ENCODE results near the gene SCD. TPM values are rescaled to one million over a fixed set of nuclear protein-coding genes. Genes with fewer than 3 reads are reported as not detected.
A peak's percentile ranks its signal among the peaks of the same experiment; 100 is the strongest.
"Not testable (repeated sequence)": the region's sequence is repeated elsewhere in the genome, so short reads cannot be mapped to it uniquely, and the experiment has no call there.

Gene SCD
- total RNA-seq, 2 experiments from 2014 or later: 231 to 232 TPM

- no peak overlapping the region for H3K4me3 Mint-ChIP-seq
- H3K27me3 Mint-ChIP-seq: no peaks in the 10 kb centered on the region
- no peaks in the 10 kb centered on the region for H3K9me3 Mint-ChIP-seq
- no peak overlapping the region for H3K27ac Mint-ChIP-seq
- DNase-seq: no peak
- peaks cover 45% of the 10 kb centered on the region for H3K36me3 Mint-ChIP-seq
- H3K4me1 Mint-ChIP-seq: peaks cover 19% of the 10 kb centered on the region
Measured at GRCh38 chr10:100364735-100365391, 17.8 kb downstream of the SCD start.

- no peak for DNase-seq
- H3K27ac Mint-ChIP-seq: no peak overlapping the region
- H3K36me3 Mint-ChIP-seq: peaks cover 13% of the 10 kb centered on the region
- H3K4me3 Mint-ChIP-seq: no peak overlapping the region
- peaks cover 27% of the 10 kb centered on the region for H3K4me1 Mint-ChIP-seq
- no peaks in the 10 kb centered on the region for H3K9me3 Mint-ChIP-seq
- H3K27me3 Mint-ChIP-seq: no peaks in the 10 kb centered on the region
Measured at GRCh38 chr10:100368721-100369120, 21.7 kb downstream of the SCD start.

- DNase-seq: peak; percentile 76
- Mint-ChIP-seq H3K9me3 (no peaks in the 10 kb centered on the region), H3K27ac (no peak overlapping the region), H3K4me3 (peak overlapping the region; percentile 62), H3K4me1 (peaks cover 25% of the 10 kb centered on the region), H3K27me3 (no peaks in the 10 kb centered on the region), H3K36me3 (peaks cover 3% of the 10 kb centered on the region)
Measured at GRCh38 chr10:100370714-100371481, 23.9 kb downstream of the SCD start.

GRCh38 chr10:100371482-100372027 lies 24.5 kb downstream of the SCD start:
- no peaks in the 10 kb centered on the region for H3K27me3 Mint-ChIP-seq
- peaks cover 28% of the 10 kb centered on the region for H3K4me1 Mint-ChIP-seq
- peaks cover 3% of the 10 kb centered on the region for H3K36me3 Mint-ChIP-seq
- H3K27ac Mint-ChIP-seq: no peak overlapping the region
- H3K4me3 Mint-ChIP-seq: peak overlapping the region; percentile 62
- no peaks in the 10 kb centered on the region for H3K9me3 Mint-ChIP-seq
- DNase-seq: no peak

- H3K9me3 Mint-ChIP-seq: no peaks in the 10 kb centered on the region
- peaks cover 35% of the 10 kb centered on the region for H3K4me1 Mint-ChIP-seq
- no peak for DNase-seq
- no peak overlapping the region for H3K4me3 Mint-ChIP-seq
- H3K36me3 Mint-ChIP-seq: peaks cover 2% of the 10 kb centered on the region
- no peak overlapping the region for H3K27ac Mint-ChIP-seq
- H3K27me3 Mint-ChIP-seq: no peaks in the 10 kb centered on the region
Measured at GRCh38 chr10:100372415-100373297, 25.6 kb downstream of the SCD start.

GRCh38 chr10:100373298-100374199 lies 26.5 kb downstream of the SCD start:
- no peaks in the 10 kb centered on the region for H3K27me3 Mint-ChIP-seq
- H3K4me1 Mint-ChIP-seq: peaks cover 37% of the 10 kb centered on the region
- H3K36me3 Mint-ChIP-seq: peaks cover 2% of the 10 kb centered on the region
- H3K9me3 Mint-ChIP-seq: no peaks in the 10 kb centered on the region
- no peak overlapping the region for H3K4me3 Mint-ChIP-seq
- H3K27ac Mint-ChIP-seq: no peak overlapping the region
- peak; percentile 95 for DNase-seq

- no peak overlapping the region for H3K4me3 Mint-ChIP-seq
- no peaks in the 10 kb centered on the region for H3K27me3 Mint-ChIP-seq
- H3K9me3 Mint-ChIP-seq: no peaks in the 10 kb centered on the region
- DNase-seq: no peak
- H3K4me1 Mint-ChIP-seq: peaks cover 37% of the 10 kb centered on the region
- H3K36me3 Mint-ChIP-seq: peaks cover 2% of the 10 kb centered on the region
- no peak overlapping the region for H3K27ac Mint-ChIP-seq
Measured at GRCh38 chr10:100374200-100374655, 27.2 kb downstream of the SCD start.

- H3K4me1 Mint-ChIP-seq: peaks cover 34% of the 10 kb centered on the region
- H3K27me3 Mint-ChIP-seq, DNase-seq, H3K27ac Mint-ChIP-seq, H3K9me3 Mint-ChIP-seq, H3K36me3 Mint-ChIP-seq, H3K4me3 Mint-ChIP-seq: not testable (repeated sequence)
Measured at GRCh38 chr10:100374677-100375353, 27.8 kb downstream of the SCD start.

GRCh38 chr10:100376656-100377055 lies 29.6 kb downstream of the SCD start:
- H3K36me3 Mint-ChIP-seq, H3K4me3 Mint-ChIP-seq, H3K27ac Mint-ChIP-seq, H3K27me3 Mint-ChIP-seq, H3K9me3 Mint-ChIP-seq, DNase-seq: not testable (repeated sequence)
- peaks cover 18% of the 10 kb centered on the region for H3K4me1 Mint-ChIP-seq

- H3K4me3 Mint-ChIP-seq: no peak overlapping the region
- H3K27me3 Mint-ChIP-seq: no peaks in the 10 kb centered on the region
- peaks cover 18% of the 10 kb centered on the region for H3K4me1 Mint-ChIP-seq
- peaks cover 17% of the 10 kb centered on the region for H3K36me3 Mint-ChIP-seq
- no peak for DNase-seq
- H3K9me3 Mint-ChIP-seq: no peaks in the 10 kb centered on the region
- peak overlapping the region; percentile 59 for H3K27ac Mint-ChIP-seq
Measured at GRCh38 chr10:100377830-100378229, 30.8 kb downstream of the SCD start.

GRCh38 chr10:100380400-100380799 lies 33.4 kb downstream of the SCD start:
- no peak for DNase-seq
- no peak overlapping the region for H3K4me3 Mint-ChIP-seq
- peaks cover 16% of the 10 kb centered on the region for H3K4me1 Mint-ChIP-seq
- peaks cover 23% of the 10 kb centered on the region for H3K36me3 Mint-ChIP-seq
- H3K27me3 Mint-ChIP-seq: no peaks in the 10 kb centered on the region
- H3K27ac Mint-ChIP-seq: no peak overlapping the region
- H3K9me3 Mint-ChIP-seq: no peaks in the 10 kb centered on the region

- H3K4me1 Mint-ChIP-seq: peaks cover 4% of the 10 kb centered on the region
- no peak overlapping the region for H3K27ac Mint-ChIP-seq
- H3K4me3 Mint-ChIP-seq: no peak overlapping the region
- H3K27me3 Mint-ChIP-seq: no peaks in the 10 kb centered on the region
- no peak for DNase-seq
- no peaks in the 10 kb centered on the region for H3K9me3 Mint-ChIP-seq
- peaks cover 29% of the 10 kb centered on the region for H3K36me3 Mint-ChIP-seq
Measured at GRCh38 chr10:100382553-100382952, 35.5 kb downstream of the SCD start.

GRCh38 chr10:100383251-100383650 lies 36.2 kb downstream of the SCD start:
- H3K9me3 Mint-ChIP-seq: no peaks in the 10 kb centered on the region
- no peak for DNase-seq
- no peaks in the 10 kb centered on the region for H3K27me3 Mint-ChIP-seq
- no peak overlapping the region for H3K27ac Mint-ChIP-seq
- H3K36me3 Mint-ChIP-seq: peaks cover 29% of the 10 kb centered on the region
- no peak overlapping the region for H3K4me3 Mint-ChIP-seq
- H3K4me1 Mint-ChIP-seq: no peaks in the 10 kb centered on the region

All from activated naive CD8-positive, alpha-beta T cell treated with anti-CD3 and anti-CD28 coated beads for 36 hours (primary cell).